Stimulated activated memory B cell treated with anti-CD40 and anti-IgM and Interleukin-4, amounts not matched to agents 10 μg/mL and 1 μg/mL and 100 μg/mL, for 72 hours (primary cell): ENCODE results near the gene DLX1.
"Not testable (repeated sequence)": the region's sequence is repeated elsewhere in the genome, so short reads cannot be mapped to it uniquely, and the experiment has no call there.

ENCODE experiments used
- ATAC-seq: fragments of 150-1000 bp; cut with Tn5 transposase; 2 replicates; pipeline ENCODE4 v1.10.0; 2021
- H3K27ac Mint-ChIP-seq: one replicate; pipeline ENCODE4 v1.8.0; 2022; ENCODE audit warnings: mild to moderate bottlenecking, mixed read lengths
- H3K27me3 Mint-ChIP-seq: one replicate; pipeline ENCODE4 v1.8.0; 2022; ENCODE audit warnings: mixed read lengths
- H3K36me3 Mint-ChIP-seq: one replicate; pipeline ENCODE4 v1.8.0; 2022; ENCODE audit warnings: mixed read lengths
- H3K4me1 Mint-ChIP-seq: one replicate; pipeline ENCODE4 v1.8.0; 2022; ENCODE audit warnings: mixed read lengths
- H3K4me3 Mint-ChIP-seq: one replicate; pipeline ENCODE4 v1.8.0; 2022; ENCODE audit warnings: mild to moderate bottlenecking, moderate library complexity, mixed read lengths
- H3K9me3 Mint-ChIP-seq: one replicate; pipeline ENCODE4 v1.8.0; 2022; ENCODE audit warnings: mixed read lengths

DLX1 gene

GRCh38 chr2:172108587-172108930 lies 23.3 kb downstream of the DLX1 start:
- peaks cover 73% of the 10 kb centered on the region for H3K27me3 Mint-ChIP-seq
- no peaks in the 10 kb centered on the region for H3K9me3 Mint-ChIP-seq
- ATAC-seq, result no peak
- H3K27ac Mint-ChIP-seq, result no peak overlapping the region
- H3K36me3 Mint-ChIP-seq, result peaks cover 8% of the 10 kb centered on the region
- no peak overlapping the region for H3K4me3 Mint-ChIP-seq
- H3K4me1 Mint-ChIP-seq, result peaks cover 25% of the 10 kb centered on the region

- H3K27me3 Mint-ChIP-seq, result peaks cover 73% of the 10 kb centered on the region
- H3K4me3 Mint-ChIP-seq, result no peak overlapping the region
- H3K9me3 Mint-ChIP-seq, result no peaks in the 10 kb centered on the region
- peaks cover 19% of the 10 kb centered on the region for H3K4me1 Mint-ChIP-seq
- ATAC-seq, result no peak
- peaks cover 8% of the 10 kb centered on the region for H3K36me3 Mint-ChIP-seq
- H3K27ac Mint-ChIP-seq, result no peak overlapping the region
Observed at GRCh38 chr2:172109256-172109987, 24.1 kb downstream of the DLX1 start.

DNA sequence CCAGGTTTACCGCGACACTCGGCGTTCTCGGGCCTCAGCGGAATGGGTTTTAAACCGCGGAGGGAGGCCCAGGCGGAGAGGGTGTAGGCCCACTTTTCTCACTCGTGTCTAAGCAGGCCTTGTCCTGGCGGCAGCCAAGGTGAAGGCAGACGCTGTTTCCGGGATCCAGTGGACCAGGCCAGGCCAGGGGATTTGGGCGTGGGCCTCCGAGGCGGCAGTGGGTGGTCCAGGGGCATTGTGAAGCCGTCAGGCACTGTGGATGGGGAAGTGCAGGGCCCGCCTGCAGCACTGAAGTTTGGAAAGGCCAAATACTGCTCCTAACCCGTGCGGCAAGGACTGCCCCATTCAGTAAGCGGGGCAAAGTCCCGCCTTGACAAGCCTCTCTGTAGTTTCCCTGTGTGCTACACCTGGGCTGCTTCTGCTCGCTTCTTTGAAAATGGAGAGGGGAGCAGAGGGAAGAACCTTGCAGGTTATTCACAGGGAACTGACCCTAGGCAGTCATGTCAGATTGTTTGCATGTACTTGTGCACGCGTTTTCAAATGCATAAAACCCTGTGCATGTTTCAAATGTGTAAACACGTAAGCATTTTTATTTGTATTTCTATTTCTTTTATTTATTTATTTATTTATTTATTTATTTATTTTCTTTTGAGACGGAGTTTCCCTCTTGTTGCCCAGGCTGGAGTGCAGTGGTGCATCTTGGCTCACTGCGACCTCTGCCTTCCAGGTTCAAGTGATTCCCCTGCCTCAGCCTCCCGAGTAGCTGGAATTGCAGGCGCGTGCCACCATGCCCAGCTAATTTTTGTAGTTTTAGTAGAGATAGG lies 24.9 kb downstream of the DLX1 start:
- Mint-ChIP-seq H3K27ac (no peak overlapping the region), H3K4me3 (no peak overlapping the region), H3K27me3 (peaks cover 73% of the 10 kb centered on the region), H3K9me3 (no peaks in the 10 kb centered on the region), H3K36me3 (peaks cover 8% of the 10 kb centered on the region), H3K4me1 (peaks cover 19% of the 10 kb centered on the region)
- ATAC-seq, result no peak

DNA sequence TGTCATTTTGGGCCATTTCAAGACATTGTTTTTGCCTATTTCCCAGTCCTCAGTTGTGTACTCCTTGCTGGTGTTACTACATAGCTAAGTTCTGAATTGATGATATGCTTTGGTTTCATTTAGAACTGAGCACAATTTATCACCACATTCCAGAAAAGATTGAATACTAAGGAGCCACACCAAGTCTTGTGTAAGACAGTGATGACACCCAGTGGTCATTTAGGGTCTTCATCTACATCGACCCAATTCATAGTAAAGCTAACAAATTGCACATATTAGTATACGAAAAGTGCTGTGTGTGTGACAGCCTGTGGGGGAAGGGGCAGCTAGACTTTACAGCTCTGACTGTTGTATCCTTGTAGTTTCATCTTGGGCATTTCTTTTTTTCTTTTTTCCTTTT lies 28.3 kb downstream of the DLX1 start:
- Mint-ChIP-seq H3K4me3 (no peak overlapping the region), H3K9me3 (no peaks in the 10 kb centered on the region), H3K36me3 (no peaks in the 10 kb centered on the region), H3K4me1 (peaks cover 7% of the 10 kb centered on the region), H3K27me3 (peaks cover 55% of the 10 kb centered on the region), H3K27ac (no peak overlapping the region)
- no peak for ATAC-seq

DNA sequence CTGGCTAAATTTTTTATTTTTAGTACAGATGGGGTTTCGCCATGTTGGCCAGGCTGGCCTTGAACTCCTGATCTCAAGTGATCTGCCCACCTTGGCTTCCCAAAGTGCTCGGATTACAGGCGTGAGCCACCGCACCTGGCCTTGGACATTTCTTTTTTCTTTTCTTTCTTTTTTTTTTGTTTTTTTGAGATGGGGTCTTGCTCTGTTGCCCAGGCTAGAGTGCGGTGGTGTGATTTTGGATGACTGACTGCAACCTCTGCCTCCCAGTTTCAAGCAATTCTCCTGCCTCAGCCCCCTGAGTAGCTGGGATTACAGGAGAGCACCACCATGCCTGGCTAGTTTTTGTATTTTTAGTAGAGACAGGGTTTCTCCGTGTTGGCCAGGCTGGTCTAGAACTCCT lies 28.9 kb downstream of the DLX1 start:
- not testable (repeated sequence) for H3K27ac Mint-ChIP-seq, H3K9me3 Mint-ChIP-seq, H3K36me3 Mint-ChIP-seq, H3K4me1 Mint-ChIP-seq, H3K4me3 Mint-ChIP-seq, ATAC-seq
- H3K27me3 Mint-ChIP-seq, result peaks cover 57% of the 10 kb centered on the region

DNA sequence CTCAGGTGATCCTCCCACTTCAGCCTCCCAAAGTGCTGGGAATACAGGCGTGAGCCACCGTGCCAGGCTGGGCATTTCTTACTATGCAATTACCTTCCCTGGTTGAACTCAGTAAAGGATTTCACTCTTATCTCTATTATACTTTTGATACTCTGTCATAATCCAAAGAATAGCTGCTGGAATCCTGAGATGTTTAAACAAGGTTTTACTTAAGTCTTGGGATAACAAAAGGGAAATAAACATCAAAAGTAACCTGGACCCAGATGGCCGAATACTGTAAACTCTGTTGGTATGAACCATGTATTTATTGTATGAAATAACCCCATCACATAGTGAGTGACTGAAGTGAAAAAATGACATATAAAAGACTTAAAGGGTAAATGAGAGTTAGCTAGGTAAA lies 29.3 kb downstream of the DLX1 start:
- peaks cover 6% of the 10 kb centered on the region for H3K4me1 Mint-ChIP-seq
- ATAC-seq, result no peak
- H3K36me3 Mint-ChIP-seq, result no peaks in the 10 kb centered on the region
- no peaks in the 10 kb centered on the region for H3K9me3 Mint-ChIP-seq
- H3K27ac Mint-ChIP-seq, result no peak overlapping the region
- peaks cover 55% of the 10 kb centered on the region for H3K27me3 Mint-ChIP-seq
- no peak overlapping the region for H3K4me3 Mint-ChIP-seq

GRCh38 chr2:172116107-172116506 lies 30.8 kb downstream of the DLX1 start:
- H3K9me3 Mint-ChIP-seq, result no peaks in the 10 kb centered on the region
- no peak overlapping the region for H3K4me3 Mint-ChIP-seq
- H3K27ac Mint-ChIP-seq, result no peak overlapping the region
- ATAC-seq, result no peak
- no peaks in the 10 kb centered on the region for H3K4me1 Mint-ChIP-seq
- H3K36me3 Mint-ChIP-seq, result no peaks in the 10 kb centered on the region
- peaks cover 46% of the 10 kb centered on the region for H3K27me3 Mint-ChIP-seq

GRCh38 chr2:172119089-172119488 lies 33.8 kb downstream of the DLX1 start:
- no peak for ATAC-seq
- no peak overlapping the region for H3K4me3 Mint-ChIP-seq

DNA sequence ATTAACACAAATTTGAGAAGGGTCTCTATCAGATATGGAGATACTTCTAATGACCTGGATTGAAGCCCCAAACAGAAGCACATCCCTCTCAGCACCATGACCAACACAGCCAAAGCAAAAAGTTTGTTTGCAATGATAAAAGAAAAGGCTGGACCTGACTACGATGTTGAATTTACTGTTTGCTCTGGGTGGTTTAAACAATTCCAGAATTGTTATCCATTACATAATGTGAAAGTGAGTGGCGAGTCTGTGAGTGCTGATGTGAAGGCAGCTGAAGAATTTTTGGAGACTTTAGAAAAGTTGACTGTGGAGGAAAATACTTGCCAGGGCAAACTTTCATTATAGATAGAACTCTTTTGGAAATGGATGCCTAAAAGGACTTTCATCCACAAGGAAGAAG lies 34.8 kb downstream of the DLX1 start:
- Mint-ChIP-seq H3K9me3 (peaks cover 3% of the 10 kb centered on the region), H3K4me3 (no peak overlapping the region), H3K36me3 (no peaks in the 10 kb centered on the region), H3K27me3 (peaks cover 23% of the 10 kb centered on the region), H3K27ac (no peak overlapping the region), H3K4me1 (no peaks in the 10 kb centered on the region)
- no peak for ATAC-seq

More at GRCh38 chr2:172119089-172119488, 33.8 kb downstream of the DLX1 start:
- Mint-ChIP-seq H3K9me3 (no peaks in the 10 kb centered on the region), H3K27me3 (peaks cover 33% of the 10 kb centered on the region), H3K27ac (no peak overlapping the region), H3K36me3 (no peaks in the 10 kb centered on the region), H3K4me1 (no peaks in the 10 kb centered on the region)

- Mint-ChIP-seq H3K27me3 (peaks cover 28% of the 10 kb centered on the region), H3K4me3 (no peak overlapping the region), H3K27ac (no peak overlapping the region), H3K4me1 (no peaks in the 10 kb centered on the region), H3K36me3 (no peaks in the 10 kb centered on the region), H3K9me3 (peaks cover 7% of the 10 kb centered on the region)
- ATAC-seq, result no peak
Observed at GRCh38 chr2:172128484-172128883, 43.2 kb downstream of the DLX1 start.

DNA sequence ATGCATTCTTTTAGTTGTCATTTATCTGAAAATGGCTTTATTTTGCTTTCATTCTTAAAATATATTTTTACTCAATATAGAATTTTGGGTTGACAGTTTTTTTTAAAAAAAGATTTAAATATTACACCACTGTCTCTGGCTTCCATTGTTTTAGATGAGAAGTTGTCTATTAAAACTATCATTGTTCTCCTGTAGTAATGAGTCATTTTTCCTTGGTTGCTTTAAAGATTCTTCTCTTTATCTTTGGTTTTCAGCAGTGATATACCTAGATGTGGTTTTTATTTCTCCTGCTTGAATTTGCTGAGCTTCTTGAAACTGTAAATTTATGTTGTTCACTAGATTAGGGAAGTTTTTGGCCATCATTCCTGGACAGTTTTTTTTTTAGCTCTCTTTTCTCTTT lies 44.1 kb downstream of the DLX1 start:
- ATAC-seq, result no peak
- Mint-ChIP-seq H3K36me3 (no peaks in the 10 kb centered on the region), H3K27ac (no peak overlapping the region), H3K27me3 (peaks cover 28% of the 10 kb centered on the region), H3K9me3 (peaks cover 7% of the 10 kb centered on the region), H3K4me1 (no peaks in the 10 kb centered on the region), H3K4me3 (no peak overlapping the region)

GRCh38 chr2:172131713-172132555 lies 46.6 kb downstream of the DLX1 start:
- H3K4me1 Mint-ChIP-seq, result no peaks in the 10 kb centered on the region
- peak; percentile 12 for ATAC-seq
- H3K9me3 Mint-ChIP-seq, result peaks cover 4% of the 10 kb centered on the region
- H3K27me3 Mint-ChIP-seq, result peaks cover 34% of the 10 kb centered on the region
- H3K36me3 Mint-ChIP-seq, result no peaks in the 10 kb centered on the region
- no peak overlapping the region for H3K4me3 Mint-ChIP-seq
- H3K27ac Mint-ChIP-seq, result no peak overlapping the region

DNA sequence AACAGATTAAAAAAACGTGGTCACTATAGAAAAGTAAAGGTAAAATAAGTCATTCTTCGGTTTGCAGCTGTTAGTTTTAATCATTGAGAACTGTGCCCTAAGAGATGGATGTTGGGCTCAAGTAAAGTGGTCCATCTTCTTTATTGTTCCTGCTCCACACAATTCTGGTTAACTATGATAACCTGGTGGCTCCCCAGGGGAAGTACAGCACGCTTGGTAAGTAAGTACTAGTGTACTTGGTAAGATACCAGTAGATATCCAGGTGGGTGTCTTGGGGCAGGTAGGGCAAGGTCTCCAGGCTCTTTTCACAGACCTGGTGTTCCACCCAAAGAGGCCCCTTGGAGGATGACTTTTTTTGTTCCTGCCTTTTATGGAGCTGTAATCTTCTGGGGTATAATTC lies 49.0 kb downstream of the DLX1 start:
- H3K27ac Mint-ChIP-seq, result no peak overlapping the region
- peaks cover 4% of the 10 kb centered on the region for H3K9me3 Mint-ChIP-seq
- no peaks in the 10 kb centered on the region for H3K36me3 Mint-ChIP-seq
- H3K4me3 Mint-ChIP-seq, result no peak overlapping the region
- ATAC-seq, result no peak
- H3K4me1 Mint-ChIP-seq, result no peaks in the 10 kb centered on the region
- H3K27me3 Mint-ChIP-seq, result peaks cover 35% of the 10 kb centered on the region

- H3K27me3 Mint-ChIP-seq, result peaks cover 23% of the 10 kb centered on the region
- H3K36me3 Mint-ChIP-seq, result no peaks in the 10 kb centered on the region
- H3K27ac Mint-ChIP-seq, result no peak overlapping the region
- no peaks in the 10 kb centered on the region for H3K4me1 Mint-ChIP-seq
- no peak for ATAC-seq
- no peak overlapping the region for H3K4me3 Mint-ChIP-seq
- H3K9me3 Mint-ChIP-seq, result no peaks in the 10 kb centered on the region
Observed at GRCh38 chr2:172135446-172135845, 50.1 kb downstream of the DLX1 start.

GRCh38 chr2:172137109-172137508 lies 51.8 kb downstream of the DLX1 start:
- no peak overlapping the region for H3K27ac Mint-ChIP-seq
- peaks cover 14% of the 10 kb centered on the region for H3K27me3 Mint-ChIP-seq
- no peak overlapping the region for H3K4me3 Mint-ChIP-seq
- no peaks in the 10 kb centered on the region for H3K4me1 Mint-ChIP-seq
- no peaks in the 10 kb centered on the region for H3K9me3 Mint-ChIP-seq
- no peaks in the 10 kb centered on the region for H3K36me3 Mint-ChIP-seq
- ATAC-seq, result no peak
